Glutamatergic neuron (in vitro differentiated cells): Measurements from ENCODE around the gene MRTFB. TPM values are rescaled to one million over a fixed set of nuclear protein-coding genes. Genes with fewer than 3 reads are reported as not detected.

Experiments used
- DNase-seq: peaks from one replicate; pipeline ENCODE4 v3.0.0; 2022
- H3K27ac Mint-ChIP-seq: one replicate; pipeline ENCODE4 v1.8.0; 2020; ENCODE audit warnings: mild to moderate bottlenecking, mixed read lengths, inconsistent platforms; ENCODE audit not compliant: unreplicated experiment
- H3K27me3 Mint-ChIP-seq: one replicate; pipeline ENCODE4 v1.8.0; 2020; ENCODE audit warnings: mild to moderate bottlenecking, moderate library complexity, mixed read lengths, inconsistent platforms; ENCODE audit not compliant: unreplicated experiment
- H3K36me3 Mint-ChIP-seq: one replicate; pipeline ENCODE4 v1.8.0; 2020; ENCODE audit warnings: mild to moderate bottlenecking, mixed read lengths, inconsistent platforms; ENCODE audit not compliant: unreplicated experiment
- H3K4me1 Mint-ChIP-seq: one replicate; pipeline ENCODE4 v1.8.0; 2020; ENCODE audit warnings: mild to moderate bottlenecking, low read depth, mixed read lengths, inconsistent platforms; ENCODE audit not compliant: unreplicated experiment
- H3K4me3 Mint-ChIP-seq: one replicate; pipeline ENCODE4 v1.8.0; 2020; ENCODE audit warnings: mild to moderate bottlenecking, mixed read lengths, inconsistent platforms; ENCODE audit not compliant: unreplicated experiment
- H3K9me3 Mint-ChIP-seq: one replicate; pipeline ENCODE4 v1.8.0; 2020; ENCODE audit warnings: mild to moderate bottlenecking, moderate library complexity, mixed read lengths, inconsistent platforms; ENCODE audit not compliant: unreplicated experiment
- total RNA-seq: library from RNA; stranded (reverse); fragmentation: NEBNext Ultra II Directional; extraction: Animal tissue kit (Norgen Biotek cat#: 25700); gene quantifications from one replicate; pipeline ENCODE4 v1.2.1, GENCODE V29; 2021; ENCODE audit not compliant: unreplicated experiment
- TF ChIP-seq, protein P1 (sequence below): fragments of 200-600 bp; sonication (generic); IDR thresholded peaks from one replicate; pipeline ENCODE4 v1.5.0; 2021; ENCODE audit not compliant: partially characterized antibody, unreplicated experiment

MRTFB gene
- total RNA-seq, 1 donor from 2014 or later, result 29.6 TPM

DNA sequence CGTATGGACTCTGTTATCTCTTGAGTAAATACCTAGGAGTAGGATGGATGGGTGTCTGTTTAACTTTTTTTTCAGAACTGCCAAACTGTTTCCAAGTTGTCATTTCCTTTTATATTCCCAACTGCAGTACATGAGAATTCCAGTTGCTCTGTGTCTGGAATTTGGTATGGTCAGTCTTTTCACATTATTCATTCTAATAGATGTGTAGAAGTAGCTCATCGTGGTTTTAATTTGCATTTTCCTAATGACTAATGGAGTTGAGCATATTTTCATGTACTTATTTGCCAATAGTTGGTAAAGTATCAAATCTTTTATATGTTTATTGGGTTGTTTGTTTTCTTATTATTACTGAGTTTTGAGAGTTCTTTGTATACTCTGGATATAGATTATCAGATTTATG, 27.0 kb downstream of the MRTFB start:
- peaks cover 11% of the 10 kb centered on the region for H3K4me1 Mint-ChIP-seq
- no peak for DNase-seq
- TF ChIP-seq, protein P1, sequence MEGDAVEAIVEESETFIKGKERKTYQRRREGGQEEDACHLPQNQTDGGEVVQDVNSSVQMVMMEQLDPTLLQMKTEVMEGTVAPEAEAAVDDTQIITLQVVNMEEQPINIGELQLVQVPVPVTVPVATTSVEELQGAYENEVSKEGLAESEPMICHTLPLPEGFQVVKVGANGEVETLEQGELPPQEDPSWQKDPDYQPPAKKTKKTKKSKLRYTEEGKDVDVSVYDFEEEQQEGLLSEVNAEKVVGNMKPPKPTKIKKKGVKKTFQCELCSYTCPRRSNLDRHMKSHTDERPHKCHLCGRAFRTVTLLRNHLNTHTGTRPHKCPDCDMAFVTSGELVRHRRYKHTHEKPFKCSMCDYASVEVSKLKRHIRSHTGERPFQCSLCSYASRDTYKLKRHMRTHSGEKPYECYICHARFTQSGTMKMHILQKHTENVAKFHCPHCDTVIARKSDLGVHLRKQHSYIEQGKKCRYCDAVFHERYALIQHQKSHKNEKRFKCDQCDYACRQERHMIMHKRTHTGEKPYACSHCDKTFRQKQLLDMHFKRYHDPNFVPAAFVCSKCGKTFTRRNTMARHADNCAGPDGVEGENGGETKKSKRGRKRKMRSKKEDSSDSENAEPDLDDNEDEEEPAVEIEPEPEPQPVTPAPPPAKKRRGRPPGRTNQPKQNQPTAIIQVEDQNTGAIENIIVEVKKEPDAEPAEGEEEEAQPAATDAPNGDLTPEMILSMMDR, result no peak
- peaks cover 4% of the 10 kb centered on the region for H3K36me3 Mint-ChIP-seq
- H3K27ac Mint-ChIP-seq, result no peak overlapping the region
- H3K9me3 Mint-ChIP-seq, result peaks cover 1% of the 10 kb centered on the region
- H3K4me3 Mint-ChIP-seq, result no peak overlapping the region
- no peaks in the 10 kb centered on the region for H3K27me3 Mint-ChIP-seq

GRCh38 chr16:14100825-14101224, 29.7 kb downstream of the MRTFB start:
- no peak overlapping the region for H3K27ac Mint-ChIP-seq

GRCh38 chr16:14101415-14101814, 30.3 kb downstream of the MRTFB start:
- TF ChIP-seq, protein P1, result no peak
- H3K4me3 Mint-ChIP-seq, result no peak overlapping the region
- H3K36me3 Mint-ChIP-seq, result peaks cover 4% of the 10 kb centered on the region
- H3K27ac Mint-ChIP-seq, result no peak overlapping the region
- peaks cover 3% of the 10 kb centered on the region for H3K9me3 Mint-ChIP-seq
- no peak for DNase-seq
- peaks cover 15% of the 10 kb centered on the region for H3K4me1 Mint-ChIP-seq
- no peaks in the 10 kb centered on the region for H3K27me3 Mint-ChIP-seq

More at GRCh38 chr16:14100825-14101224, 29.7 kb downstream of the MRTFB start:
- H3K36me3 Mint-ChIP-seq, result peaks cover 4% of the 10 kb centered on the region
- H3K27me3 Mint-ChIP-seq, result no peaks in the 10 kb centered on the region
- TF ChIP-seq, protein P1, result no peak
- H3K4me3 Mint-ChIP-seq, result no peak overlapping the region
- peaks cover 11% of the 10 kb centered on the region for H3K4me1 Mint-ChIP-seq
- peaks cover 1% of the 10 kb centered on the region for H3K9me3 Mint-ChIP-seq
- no peak for DNase-seq

GRCh38 chr16:14102925-14103720, 32.0 kb downstream of the MRTFB start:
- peaks cover 5% of the 10 kb centered on the region for H3K9me3 Mint-ChIP-seq
- H3K4me3 Mint-ChIP-seq, result no peak overlapping the region
- TF ChIP-seq, protein P1, result no peak
- no peak overlapping the region for H3K27ac Mint-ChIP-seq
- H3K4me1 Mint-ChIP-seq, result peaks cover 11% of the 10 kb centered on the region
- no peak for DNase-seq
- H3K36me3 Mint-ChIP-seq, result peaks cover 4% of the 10 kb centered on the region
- no peaks in the 10 kb centered on the region for H3K27me3 Mint-ChIP-seq

DNA sequence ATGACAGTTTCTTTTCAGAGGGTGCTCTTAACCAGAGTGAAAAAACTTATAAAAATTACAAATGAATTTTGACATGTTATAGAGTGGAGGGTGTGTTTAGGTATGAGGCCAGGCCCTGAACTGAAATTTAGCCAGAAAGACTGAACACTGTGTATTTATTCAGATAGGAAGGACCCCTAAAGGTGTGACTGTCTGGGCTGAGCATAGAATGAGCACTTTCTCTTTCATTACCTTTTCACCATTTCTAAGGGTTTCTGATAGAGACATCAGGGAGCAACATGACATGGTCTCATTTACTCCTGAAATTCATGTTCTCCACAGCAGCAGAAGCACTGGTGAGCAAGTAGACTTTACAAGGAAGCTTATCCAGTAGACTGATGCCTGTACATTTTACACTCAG, 32.9 kb downstream of the MRTFB start:
- DNase-seq, result no peak
- TF ChIP-seq, protein P1, result no peak
- peaks cover 5% of the 10 kb centered on the region for H3K9me3 Mint-ChIP-seq
- no peaks in the 10 kb centered on the region for H3K27me3 Mint-ChIP-seq
- no peak overlapping the region for H3K27ac Mint-ChIP-seq
- no peak overlapping the region for H3K4me3 Mint-ChIP-seq
- peaks cover 11% of the 10 kb centered on the region for H3K4me1 Mint-ChIP-seq
- peaks cover 4% of the 10 kb centered on the region for H3K36me3 Mint-ChIP-seq
